Measurements from ENCODE around the gene CENPH. TPM values are rescaled to one million over a fixed set of nuclear protein-coding genes. Genes with fewer than 3 reads are reported as not detected.
"Not testable (repeated sequence)": the region's sequence is repeated elsewhere in the genome, so short reads cannot be mapped to it uniquely, and the experiment has no call there.

The CENPH gene
- total and polyA plus RNA-seq, 5 donors: 2.7 to 4.3 (median 3.6) TPM

DNA sequence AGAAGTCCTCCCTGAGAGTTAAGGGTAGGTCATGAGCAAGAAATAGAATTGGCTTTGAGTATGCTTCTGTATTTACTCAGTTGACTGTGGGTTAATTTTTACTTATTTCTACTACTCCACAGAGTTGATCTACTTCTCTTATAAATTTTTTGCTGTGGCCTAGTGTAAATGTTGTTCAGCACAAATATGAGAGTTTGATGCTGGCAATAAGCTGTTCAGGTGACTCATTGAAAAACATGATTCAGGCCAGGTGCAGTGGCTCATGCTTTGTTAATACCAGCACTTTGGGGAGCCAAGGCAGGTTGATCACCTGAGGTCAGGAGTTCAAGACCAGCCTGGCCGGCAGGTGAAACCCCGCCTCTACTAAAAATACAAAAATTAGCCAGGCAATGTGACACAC lies 40.8 kb downstream of the CENPH start:
- Histone ChIP-seq H3K4me1 (ENCODE audit: control insufficient read depth, insufficient read depth, low read length) (no peaks in the 10 kb centered on the region), H3K4me3 (ENCODE audit: low read length) (no peak overlapping the region), H3K27me3 (ENCODE audit: control insufficient read depth, insufficient read depth) (no peaks in the 10 kb centered on the region), H3K9me3 (ENCODE audit: control insufficient read depth, low read length) (no peaks in the 10 kb centered on the region), H3K27ac (ENCODE audit: low read length) (no peak overlapping the region)
- intact Hi-C loops (cut with DNase I): no loop called here
- ATAC-seq (no peak), DNase-seq (no peak)
- WGBS: 96% methylated on average over 2 of the region's 2 CpGs

- H3K27me3 ChIP-seq (ENCODE audit: control insufficient read depth, insufficient read depth): no peaks in the 10 kb centered on the region
- intact Hi-C loops (cut with DNase I): no loop called here
- no peak for DNase-seq
- no peak for ATAC-seq
- peaks cover 2% of the 10 kb centered on the region for H3K4me1 ChIP-seq (ENCODE audit: control insufficient read depth, insufficient read depth, low read length)
- H3K9me3 ChIP-seq (ENCODE audit: control insufficient read depth, low read length): no peaks in the 10 kb centered on the region
- 94% methylated on average over 6 of the region's 6 CpGs for WGBS
- no peak overlapping the region for H3K4me3 ChIP-seq (ENCODE audit: low read length)
- no peak overlapping the region for H3K27ac ChIP-seq (ENCODE audit: low read length)
Observed at GRCh38 chr5:69231281-69231680, 41.9 kb downstream of the CENPH start.

DNA sequence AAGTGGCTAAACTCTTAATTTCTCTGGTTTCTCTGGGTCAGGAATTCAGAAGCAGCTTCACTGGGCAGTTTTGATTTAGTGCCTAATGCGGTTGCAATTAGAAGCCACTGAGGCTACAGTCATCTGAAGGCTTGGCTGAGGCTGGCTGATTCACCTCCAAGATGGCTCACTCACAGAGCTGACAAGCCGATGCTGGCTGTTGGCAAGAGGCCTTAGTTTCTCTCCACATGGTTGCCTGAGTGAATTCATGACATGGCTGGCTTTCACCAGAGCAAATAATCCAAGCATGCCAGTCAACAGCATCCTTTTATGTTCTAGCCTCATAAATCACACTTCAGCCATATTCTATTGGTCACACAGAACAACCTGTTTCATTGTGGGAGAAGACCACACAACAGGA lies 42.5 kb downstream of the CENPH start:
- 74% methylated on average over 2 of the region's 2 CpGs for WGBS
- Histone ChIP-seq H3K4me3 (ENCODE audit: low read length) (no peak overlapping the region), H3K9me3 (ENCODE audit: control insufficient read depth, low read length) (no peaks in the 10 kb centered on the region), H3K27ac (ENCODE audit: low read length) (no peak overlapping the region), H3K4me1 (ENCODE audit: control insufficient read depth, insufficient read depth, low read length) (peaks cover 2% of the 10 kb centered on the region), H3K27me3 (ENCODE audit: control insufficient read depth, insufficient read depth) (no peaks in the 10 kb centered on the region)
- ATAC-seq: no peak
- DNase-seq: no peak
- intact Hi-C loops (cut with DNase I): no loop called here

GRCh38 chr5:69234457-69235268 lies 45.3 kb downstream of the CENPH start, which contains the start of gene CDK7:
Gene CDK7 (plus strand): TSS chr5:69234886. CDS start chr5:69234976, 90 bp downstream.
- WGBS: under 1% methylated on average over 49 of the region's 49 CpGs
- ATAC-seq (peak; percentile 99 to 100), DNase-seq (peak; percentile 94 to 98 (median 97))
- intact Hi-C loops (cut with DNase I): no loop called here
- Histone ChIP-seq H3K9me3 (ENCODE audit: control insufficient read depth, low read length) (no peaks in the 10 kb centered on the region), H3K4me1 (ENCODE audit: control insufficient read depth, insufficient read depth, low read length) (peaks cover 2% of the 10 kb centered on the region), H3K27ac (ENCODE audit: low read length) (peak within 1 kb of the TSS; percentile 74), H3K27me3 (ENCODE audit: control insufficient read depth, insufficient read depth) (no peaks in the 10 kb centered on the region), H3K4me3 (ENCODE audit: low read length) (peak within 1 kb of the TSS; percentile 88)

- DNase-seq; H3K27me3 ChIP-seq (ENCODE audit: control insufficient read depth, insufficient read depth); H3K9me3 ChIP-seq (ENCODE audit: control insufficient read depth, low read length); H3K4me3 ChIP-seq (ENCODE audit: low read length); ATAC-seq; H3K4me1 ChIP-seq (ENCODE audit: control insufficient read depth, insufficient read depth, low read length); intact Hi-C loops (cut with DNase I); H3K27ac ChIP-seq (ENCODE audit: low read length): not testable (repeated sequence)
- 95% methylated on average over 9 of the region's 9 CpGs for WGBS
Observed at GRCh38 chr5:69236733-69237132, 47.4 kb downstream of the CENPH start.

- Histone ChIP-seq H3K9me3 (ENCODE audit: control insufficient read depth, low read length) (no peaks in the 10 kb centered on the region), H3K27me3 (ENCODE audit: control insufficient read depth, insufficient read depth) (no peaks in the 10 kb centered on the region), H3K4me1 (ENCODE audit: control insufficient read depth, insufficient read depth, low read length) (peaks cover 2% of the 10 kb centered on the region), H3K4me3 (ENCODE audit: low read length) (no peak overlapping the region), H3K27ac (ENCODE audit: low read length) (no peak overlapping the region)
- intact Hi-C loops (cut with DNase I): no loop called here
- ATAC-seq (no peak), DNase-seq (no peak)
- WGBS: 86% methylated on average over 3 of the region's 3 CpGs
Observed at GRCh38 chr5:69237877-69238276, 48.5 kb downstream of the CENPH start.

DNA sequence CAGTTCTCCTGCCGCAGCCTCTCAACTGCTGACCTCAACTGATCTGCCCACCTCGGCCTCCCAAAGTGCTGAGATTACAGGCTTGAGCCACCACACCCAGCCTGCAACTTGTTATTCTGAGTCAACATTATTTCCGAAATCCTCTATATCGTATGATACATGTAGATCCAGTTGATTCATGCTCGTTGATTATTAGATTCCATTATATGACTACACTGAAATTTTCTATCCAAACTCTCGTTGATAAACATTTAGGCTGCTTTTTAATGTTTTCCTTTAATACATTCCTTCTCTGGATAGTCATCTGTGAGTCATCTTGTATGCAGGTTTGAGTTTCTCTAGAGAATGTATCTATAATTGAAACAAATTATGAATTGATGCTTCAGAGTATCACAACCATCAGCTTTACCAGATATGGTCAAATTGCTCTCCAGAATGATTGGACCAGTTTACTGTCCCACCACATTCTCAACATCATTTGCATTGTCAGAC lies 49.4 kb downstream of the CENPH start:
- peaks cover 2% of the 10 kb centered on the region for H3K4me1 ChIP-seq (ENCODE audit: control insufficient read depth, insufficient read depth, low read length)
- H3K27me3 ChIP-seq (ENCODE audit: control insufficient read depth, insufficient read depth): no peaks in the 10 kb centered on the region
- H3K4me3 ChIP-seq (ENCODE audit: low read length): no peak overlapping the region
- DNase-seq (no peak), ATAC-seq (no peak)
- no peaks in the 10 kb centered on the region for H3K9me3 ChIP-seq (ENCODE audit: control insufficient read depth, low read length)
- WGBS: 90% methylated on average over 6 of the region's 6 CpGs
- intact Hi-C loops (cut with DNase I): no loop called here
- H3K27ac ChIP-seq (ENCODE audit: low read length): no peak overlapping the region

- H3K4me3 ChIP-seq (ENCODE audit: low read length): no peak overlapping the region
- no peak for ATAC-seq
- no peaks in the 10 kb centered on the region for H3K27me3 ChIP-seq (ENCODE audit: control insufficient read depth, insufficient read depth)
- no peak for DNase-seq
- no peaks in the 10 kb centered on the region for H3K9me3 ChIP-seq (ENCODE audit: control insufficient read depth, low read length)
- H3K4me1 ChIP-seq (ENCODE audit: control insufficient read depth, insufficient read depth, low read length): no peaks in the 10 kb centered on the region
- no peak overlapping the region for H3K27ac ChIP-seq (ENCODE audit: low read length)
- WGBS: 90% methylated on average over 8 of the region's 8 CpGs
- intact Hi-C loops (cut with DNase I): loop anchor here in 1 of 4 donors (10.0 kb wide), 1 partner anchor 128 kb away; no protein-coding TSS in a partner anchor
Observed at GRCh38 chr5:69242215-69242927, 53.0 kb downstream of the CENPH start.

DNA sequence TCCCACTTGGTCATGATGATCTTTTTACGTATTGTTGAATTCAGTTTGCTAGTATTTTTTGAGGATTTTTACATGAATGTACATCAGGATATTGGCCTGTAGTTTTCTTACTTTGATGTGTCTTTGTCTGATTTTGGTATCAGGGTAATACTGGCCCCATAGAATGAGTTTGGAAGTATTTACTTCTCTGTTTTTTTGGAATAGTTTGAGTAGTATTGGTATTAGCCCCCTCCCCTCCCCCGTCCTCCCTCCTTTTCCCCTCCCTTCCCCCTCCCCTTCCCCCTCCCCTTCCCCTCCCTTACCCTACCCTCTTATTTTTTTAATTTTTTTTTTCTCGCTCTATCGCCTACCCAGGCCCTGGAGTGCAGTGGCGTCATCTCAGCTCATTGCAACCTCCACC lies 55.6 kb downstream of the CENPH start:
- intact Hi-C loops (cut with DNase I): loop anchor here in 1 of 4 donors (10.0 kb wide), 1 partner anchor 130 kb away; no protein-coding TSS in a partner anchor
- no peak for DNase-seq

DNA sequence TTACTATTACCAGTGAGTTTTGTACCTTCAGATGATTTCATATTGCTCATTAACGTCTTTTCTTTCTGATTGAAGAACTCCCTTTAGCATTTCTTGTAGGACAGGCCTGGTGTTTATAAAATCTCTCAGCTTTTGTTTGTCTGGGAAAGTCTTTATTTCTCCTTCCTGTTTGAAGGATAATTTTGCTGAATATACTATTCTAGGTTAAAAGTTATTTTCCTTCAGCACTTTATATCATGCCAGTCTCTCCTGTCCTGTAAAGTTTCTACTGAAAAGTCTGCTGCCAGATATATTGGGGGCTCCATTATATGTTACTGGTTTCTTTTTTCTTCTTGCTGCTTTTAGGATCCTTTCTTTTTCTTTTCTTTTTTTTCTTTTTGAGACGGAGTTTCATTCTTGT lies 58.6 kb downstream of the CENPH start:
- Histone ChIP-seq H3K9me3 (ENCODE audit: control insufficient read depth, low read length) (no peaks in the 10 kb centered on the region), H3K4me1 (ENCODE audit: control insufficient read depth, insufficient read depth, low read length) (no peaks in the 10 kb centered on the region), H3K27me3 (ENCODE audit: control insufficient read depth, insufficient read depth) (no peaks in the 10 kb centered on the region), H3K4me3 (ENCODE audit: low read length) (no peak overlapping the region), H3K27ac (ENCODE audit: low read length) (no peak overlapping the region)
- no peak for DNase-seq
- intact Hi-C loops (cut with DNase I): loop anchor here in 1 of 4 donors (10.0 kb wide), 1 partner anchor 133 kb away; no protein-coding TSS in a partner anchor
- WGBS: 92% methylated on average over 2 of the region's 2 CpGs
- no peak for ATAC-seq

More for the DNA sequence above, 55.6 kb downstream of the CENPH start:
- H3K9me3 ChIP-seq (ENCODE audit: control insufficient read depth, low read length): no peaks in the 10 kb centered on the region
- WGBS: 96% methylated on average over 5 of the region's 5 CpGs
- no peak for ATAC-seq
- no peak overlapping the region for H3K27ac ChIP-seq (ENCODE audit: low read length)
- no peak overlapping the region for H3K4me3 ChIP-seq (ENCODE audit: low read length)
- H3K4me1 ChIP-seq (ENCODE audit: control insufficient read depth, insufficient read depth, low read length): no peaks in the 10 kb centered on the region
- no peaks in the 10 kb centered on the region for H3K27me3 ChIP-seq (ENCODE audit: control insufficient read depth, insufficient read depth)

DNA sequence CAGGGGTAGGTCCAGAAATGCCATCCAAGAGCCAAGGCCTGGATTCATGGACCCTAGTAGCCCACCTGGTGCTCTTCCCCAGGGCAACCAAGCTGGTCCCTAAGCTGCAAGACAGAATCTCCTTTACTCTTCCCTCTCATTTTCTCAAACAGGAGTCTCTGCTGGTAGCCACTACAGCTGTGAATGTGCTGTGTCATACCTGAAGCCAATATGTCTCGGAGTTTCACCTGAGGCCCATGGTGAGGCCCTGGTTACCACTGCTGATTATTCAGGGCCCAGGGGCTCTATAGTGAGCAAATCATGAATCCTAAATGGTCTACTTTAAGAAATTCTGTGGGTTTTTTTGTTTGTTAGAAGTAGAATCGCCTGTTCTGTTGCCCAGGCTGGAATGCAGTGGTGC lies 61.2 kb downstream of the CENPH start:
- H3K4me1 ChIP-seq (ENCODE audit: control insufficient read depth, insufficient read depth, low read length): no peaks in the 10 kb centered on the region
- ATAC-seq (no peak), DNase-seq (no peak)
- 97% methylated on average over 2 of the region's 2 CpGs for WGBS
- H3K27me3 ChIP-seq (ENCODE audit: control insufficient read depth, insufficient read depth): no peaks in the 10 kb centered on the region
- intact Hi-C loops (cut with DNase I): no loop called here
- no peak overlapping the region for H3K27ac ChIP-seq (ENCODE audit: low read length)
- H3K9me3 ChIP-seq (ENCODE audit: control insufficient read depth, low read length): no peaks in the 10 kb centered on the region
- no peak overlapping the region for H3K4me3 ChIP-seq (ENCODE audit: low read length)

All from right cardiac atrium (tissue), 5 donors.